ENCODE results near the gene G6PC1.

The G6PC1 gene

GRCh38 chr17:42852351-42852750 lies 48.2 kb upstream of the G6PC1 start:
- TF ChIP-seq ZNF311 (tag by site-specific recombination; IDR thresholded peaks at IDR 0.05; ENCODE audit: borderline replicate concordance) (no peak), ZNF600 (tag by site-specific recombination; IDR thresholded peaks at IDR 0.05) (no peak)
- Histone ChIP-seq H3K27ac (ENCODE audit: extremely low read depth, low read depth, low read length) (no peak overlapping the region), H3K4me3 (ENCODE audit: low read depth, low read length) (no peak overlapping the region), H3K36me3 (ENCODE audit: control insufficient read depth in 2 of 2, insufficient read depth in 1 of 2, low read length in 2 of 2) (peaks cover 0 to 4% of the 10 kb centered on the region in 2 experiments; a peak in 2 of 3 replicates), H3K4me1 (ENCODE audit: control insufficient read depth, insufficient read depth, low read length) (no peaks in the 10 kb centered on the region), H3K9me3 (ENCODE audit: control insufficient read depth, insufficient read depth, low read depth, low read length) (no peaks in the 10 kb centered on the region)
- POLR2A ChIA-PET: interaction anchor here (0.5 kb wide), 1 partner anchor 104 kb away, joined by 3 read pairs; no protein-coding TSS in a partner anchor
- CTCF ChIA-PET: no interaction called here

- H3K36me3 ChIP-seq (ENCODE audit: control insufficient read depth in 2 of 2, insufficient read depth in 1 of 2, low read length in 2 of 2): peaks cover 0 to 4% of the 10 kb centered on the region in 2 experiments; a peak in 2 of 3 replicates
- H3K27ac ChIP-seq (ENCODE audit: extremely low read depth, low read depth, low read length): no peak overlapping the region
- H3K4me1 ChIP-seq (ENCODE audit: control insufficient read depth, insufficient read depth, low read length): no peaks in the 10 kb centered on the region
- TF ChIP-seq ZNF169 (tag by site-specific recombination; IDR thresholded peaks at IDR 0.05) (no peak), ZNF473 (tag by site-specific recombination; IDR thresholded peaks at IDR 0.05) (no peak), ELK4 (IDR thresholded peaks at IDR 0.05; ENCODE audit: borderline replicate concordance, low read depth, low read length) (no peak), ZNF24 (tag by site-specific recombination; IDR thresholded peaks at IDR 0.05) (no peak), ZNF670 (tag by site-specific recombination; IDR thresholded peaks at IDR 0.05; ENCODE audit: low read depth) (no peak), ZBTB20 (tag by site-specific recombination; IDR thresholded peaks at IDR 0.05) (no peak), SETDB1 (IDR thresholded peaks at IDR 0.05; ENCODE audit: insufficient read length, low read length) (no peak), ZNF335 (tag by site-specific recombination; conservative IDR thresholded peaks at IDR 0.05) (no peak), ZNF112 (tag by site-specific recombination; IDR thresholded peaks at IDR 0.05) (no peak), ZNF580 (tag by site-specific recombination; IDR thresholded peaks at IDR 0.05) (no peak), INSM2 (tag by site-specific recombination; IDR thresholded peaks at IDR 0.05) (no peak), ZNF548 (tag by site-specific recombination; IDR thresholded peaks at IDR 0.05) (no peak), KLF1 (tag by site-specific recombination; IDR thresholded peaks at IDR 0.05) (no peak), ZFP37 (tag by site-specific recombination; IDR thresholded peaks at IDR 0.05) (no peak), ZNF324 (tag by site-specific recombination; IDR thresholded peaks at IDR 0.05) (no peak), SP3 (tag by site-specific recombination; IDR thresholded peaks at IDR 0.05) (no peak), PRDM10 (tag by site-specific recombination; IDR thresholded peaks at IDR 0.05) (no peak), ZNF175 (tag by site-specific recombination; IDR thresholded peaks at IDR 0.05) (no peak)
- no peaks in the 10 kb centered on the region for H3K9me3 ChIP-seq (ENCODE audit: control insufficient read depth, insufficient read depth, low read depth, low read length)
- CTCF ChIA-PET: interaction anchor here (0.6 to 2.0 kb wide), 4 partner anchors 10 to 804 kb away, joined by 3 to 6 read pairs (median 4); no protein-coding TSS in a partner anchor
- POLR2A ChIA-PET: interaction anchor here (0.5 kb wide), 1 partner anchor 103 kb away, joined by 3 read pairs; no protein-coding TSS in a partner anchor
- H3K4me3 ChIP-seq (ENCODE audit: low read depth, low read length): no peak overlapping the region
These were observed 47.6 kb upstream of the G6PC1 start for GRCh38 chr17:42853004-42853403.
